Measurements from ENCODE around the gene C4orf36.

C4orf36 gene

DNA sequence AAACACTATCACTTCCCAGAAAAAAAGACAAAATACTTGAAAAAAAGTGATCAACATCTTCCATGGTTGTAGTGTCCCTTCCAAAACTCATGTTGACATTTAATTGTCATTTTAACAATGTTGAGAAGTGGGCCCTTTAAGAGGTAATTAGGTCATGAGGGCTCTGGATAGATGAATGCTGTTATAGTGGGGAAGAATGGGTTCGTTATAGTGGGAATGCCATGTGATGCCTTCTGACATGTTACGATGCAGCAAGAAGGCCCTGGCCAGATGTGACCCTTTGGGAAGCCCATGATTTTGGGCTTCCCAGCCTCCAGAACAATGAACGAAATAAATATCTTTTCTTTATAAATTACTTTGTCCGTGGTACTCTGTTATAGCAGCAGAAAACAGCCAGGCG, 39.0 kb downstream of the C4orf36 start:
- no peak for DNase-seq

DNA sequence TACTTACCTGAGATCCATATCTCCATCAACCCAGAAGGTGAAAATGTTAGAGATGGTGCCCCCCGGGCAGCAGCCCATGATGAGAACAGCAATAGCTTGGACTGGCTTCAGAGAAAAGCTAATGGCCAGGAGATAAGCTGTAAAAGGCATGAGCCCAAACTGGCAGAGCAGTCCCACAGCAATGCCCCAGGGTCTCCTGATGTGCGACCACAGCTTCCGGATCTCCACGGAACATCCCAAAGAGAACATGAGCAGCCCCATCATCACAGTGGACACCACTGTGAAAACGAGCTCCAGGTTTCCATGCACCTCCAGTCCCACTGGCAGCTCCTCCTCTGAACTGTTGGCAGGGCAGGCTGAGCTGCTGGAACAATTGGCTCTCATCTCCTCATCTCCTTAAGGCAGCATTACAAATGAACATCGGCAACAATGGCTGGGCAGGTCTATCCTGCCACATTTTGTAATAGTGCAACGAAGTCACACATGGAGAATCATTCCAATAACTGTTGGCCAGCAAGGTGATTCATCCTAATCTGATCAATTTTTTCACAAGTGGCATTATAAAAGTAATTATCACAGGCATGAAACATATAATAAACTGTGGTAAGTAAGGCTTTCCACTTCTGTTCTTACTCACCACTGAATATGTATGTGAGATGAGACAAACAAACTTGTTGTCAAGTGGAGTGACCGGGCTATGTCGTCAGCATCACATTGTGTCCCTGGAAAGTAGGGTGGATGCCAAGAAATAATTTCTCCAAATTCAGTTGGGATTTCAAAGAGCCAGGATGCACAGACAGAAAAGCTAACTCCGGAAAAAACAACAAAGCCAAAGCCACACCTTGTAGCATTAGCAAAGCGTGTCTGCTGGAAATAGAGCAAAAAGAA, 43.2 kb downstream of the C4orf36 start, which contains the start of gene SLC10A6:
Gene SLC10A6, minus strand, starts transcription at position 653 of the 888 bp plus-strand sequence. Its CDS starts 269 bp downstream, at position 384.
- DNase-seq: no peak

DNA sequence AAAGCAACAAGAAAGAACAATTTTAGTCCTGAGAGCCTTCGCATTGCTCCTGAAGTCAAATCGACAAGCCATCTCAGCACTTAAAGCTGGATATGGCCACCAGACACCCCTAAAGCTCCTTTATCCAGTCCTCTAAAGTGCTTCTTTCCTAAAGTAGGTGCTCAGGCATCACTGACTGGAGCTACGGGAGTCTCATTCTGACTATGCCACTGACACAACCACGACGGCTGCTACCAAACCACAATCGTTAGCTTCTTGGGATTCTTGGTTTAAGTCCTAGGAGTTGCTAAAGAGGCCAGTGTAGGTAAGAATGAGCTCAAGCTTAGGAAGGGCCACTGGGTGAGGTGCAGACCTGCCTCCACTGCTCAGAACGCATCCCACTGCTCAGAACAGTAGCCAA, 44.1 kb downstream of the C4orf36 start:
- DNase-seq: no peak

DNA sequence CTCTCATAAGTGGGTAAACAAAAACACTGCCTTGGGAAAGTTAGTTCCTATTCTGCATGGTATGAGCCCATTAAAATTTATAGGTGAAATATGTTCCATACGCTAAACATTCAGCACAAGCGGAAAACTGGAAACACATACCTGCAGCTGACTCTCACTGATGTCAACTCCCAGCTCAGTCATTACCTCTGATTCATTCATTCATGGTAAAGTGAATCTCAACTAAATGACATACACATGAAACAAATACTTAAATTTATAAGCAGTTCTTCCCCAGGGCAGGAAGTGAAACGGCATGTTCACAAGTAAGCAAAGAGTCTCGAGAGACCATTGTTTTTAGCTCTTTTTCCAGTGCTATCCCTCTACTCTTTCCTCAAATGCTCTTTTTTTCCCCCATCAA, 44.7 kb downstream of the C4orf36 start:
- no peak for DNase-seq

DNA sequence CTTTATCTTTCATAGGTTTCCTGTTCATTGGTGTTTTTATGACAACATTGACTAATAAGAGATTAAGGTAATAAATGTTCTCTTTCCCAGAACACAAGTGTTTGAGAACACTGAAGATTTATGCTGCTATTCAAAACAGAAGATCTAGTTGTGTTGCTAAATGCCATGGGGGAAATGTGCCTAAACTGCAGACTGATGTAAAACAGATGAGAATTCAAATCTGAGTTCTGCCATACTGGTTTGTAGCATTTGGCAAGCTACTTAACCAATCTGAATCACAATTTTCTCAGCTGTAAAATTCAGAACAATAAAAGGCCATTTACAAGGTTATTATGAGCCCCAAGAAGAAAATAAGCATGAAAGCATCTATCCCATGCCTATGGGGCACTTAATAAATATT, 45.3 kb downstream of the C4orf36 start:
- DNase-seq: no peak

DNA sequence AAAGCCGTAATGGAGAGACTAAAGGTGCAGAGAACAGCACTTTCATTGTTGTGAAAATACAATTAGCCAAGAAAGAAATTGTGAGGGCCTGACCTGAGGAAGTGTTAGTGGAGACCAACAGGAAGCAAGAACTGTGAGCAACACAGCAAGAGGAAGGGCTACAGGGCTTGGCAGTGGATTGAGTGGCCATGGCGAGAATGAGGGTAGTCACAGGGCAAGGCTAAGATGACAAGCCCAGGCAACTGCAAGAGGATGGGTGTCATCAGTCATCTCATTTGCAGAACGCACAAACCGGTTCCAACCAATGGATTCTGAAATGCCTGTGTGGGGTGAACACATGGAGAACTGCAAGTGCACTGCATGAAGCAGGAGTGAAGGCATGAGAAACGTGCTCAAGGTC, 46.6 kb downstream of the C4orf36 start:
- DNase-seq: peak; percentile 3 to 13

DNA sequence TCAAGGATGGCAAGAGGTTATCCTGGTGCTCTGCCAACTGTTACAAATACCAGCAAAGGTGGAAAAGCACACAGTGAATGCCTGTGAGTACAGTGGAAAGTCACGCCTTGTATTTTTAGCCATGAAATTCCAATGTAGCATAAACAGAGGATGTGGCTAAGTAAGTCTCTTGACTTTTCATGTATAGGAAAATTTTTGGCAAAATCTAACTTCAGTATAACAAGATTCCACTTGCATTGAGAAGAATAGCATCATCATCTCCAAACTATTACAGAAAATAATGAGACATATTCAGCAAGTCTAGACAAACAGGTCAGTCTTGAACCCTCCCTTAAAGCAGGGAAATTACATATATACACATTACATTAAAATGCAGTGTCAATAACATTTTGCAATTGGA, 50.9 kb downstream of the C4orf36 start:
- DNase-seq: no peak

DNA sequence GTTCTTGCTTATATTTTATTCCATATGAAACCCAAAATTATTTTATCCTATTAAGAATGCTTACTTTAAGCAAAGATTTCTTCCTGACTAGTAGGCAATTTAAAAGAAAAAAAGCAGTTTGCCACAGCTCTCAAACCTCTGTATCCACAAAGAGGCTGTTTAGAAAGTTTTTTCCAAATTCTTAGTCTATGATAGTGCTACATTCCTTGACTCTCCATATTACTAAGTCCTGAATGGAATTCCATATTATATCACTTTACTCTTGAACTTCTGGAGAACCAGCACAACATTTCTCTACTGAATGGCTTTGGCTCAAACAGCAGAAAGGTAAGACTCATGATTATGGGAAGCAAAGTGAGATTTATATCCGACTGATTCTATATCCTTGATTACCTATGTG, 51.4 kb downstream of the C4orf36 start:
- no peak for DNase-seq

DNA sequence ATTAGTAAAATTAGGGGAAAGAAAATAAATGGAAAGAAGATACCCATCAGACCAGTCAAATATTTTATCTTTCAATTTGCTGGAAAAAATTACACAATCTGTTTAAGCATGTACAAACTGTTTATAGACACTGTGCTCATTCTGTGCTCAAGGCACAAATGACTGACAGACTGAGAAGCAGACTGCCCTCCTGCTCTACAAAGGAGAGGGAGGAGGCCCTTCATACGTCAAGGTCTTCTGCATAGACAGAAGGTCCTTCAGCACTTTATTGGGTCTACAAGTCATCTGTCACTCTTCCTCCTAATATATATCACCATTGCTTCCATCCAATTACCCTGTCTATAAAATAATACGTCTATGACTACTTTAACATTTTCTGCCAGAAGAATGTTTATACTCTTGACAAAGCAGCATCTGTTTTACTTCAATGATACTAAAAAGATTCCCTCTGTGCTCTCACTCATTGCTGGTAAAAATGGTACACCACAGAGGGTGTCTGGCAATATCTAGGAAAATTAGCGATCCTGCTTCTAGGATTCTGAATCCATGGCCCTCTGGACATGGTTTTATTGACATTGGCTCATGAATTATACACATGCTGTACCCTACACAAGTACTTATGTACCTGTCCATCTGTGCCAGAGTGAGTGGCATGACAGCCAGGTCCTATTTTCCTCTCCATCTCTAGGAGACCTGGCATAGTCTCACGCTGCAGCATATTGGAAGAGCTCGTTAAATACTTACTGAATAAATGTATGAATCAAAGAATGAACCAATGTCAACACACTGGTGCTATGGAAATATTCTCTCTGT, 54.3 kb downstream of the C4orf36 start:
- DNase-seq: no peak

DNA sequence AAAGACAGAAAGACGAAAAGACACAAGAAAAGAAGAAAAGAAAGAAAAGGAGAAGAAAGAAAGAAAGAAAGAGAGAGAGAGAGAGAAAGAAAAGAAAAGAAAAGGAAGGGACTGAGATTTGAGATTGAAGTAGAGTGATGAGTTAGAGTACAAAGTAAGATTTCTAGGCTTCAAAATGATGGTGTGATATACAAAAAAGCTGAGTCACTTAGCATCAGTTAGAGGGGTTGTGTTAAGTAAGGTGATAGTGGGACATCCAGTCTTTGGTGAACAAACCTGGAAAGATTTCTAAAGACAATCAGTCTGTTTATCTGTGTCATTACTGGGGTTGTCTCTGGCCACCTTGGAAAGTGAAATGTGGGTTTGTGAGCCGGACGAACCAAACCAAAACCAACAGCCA, 56.5 kb downstream of the C4orf36 start:
- no peak for DNase-seq

DNA sequence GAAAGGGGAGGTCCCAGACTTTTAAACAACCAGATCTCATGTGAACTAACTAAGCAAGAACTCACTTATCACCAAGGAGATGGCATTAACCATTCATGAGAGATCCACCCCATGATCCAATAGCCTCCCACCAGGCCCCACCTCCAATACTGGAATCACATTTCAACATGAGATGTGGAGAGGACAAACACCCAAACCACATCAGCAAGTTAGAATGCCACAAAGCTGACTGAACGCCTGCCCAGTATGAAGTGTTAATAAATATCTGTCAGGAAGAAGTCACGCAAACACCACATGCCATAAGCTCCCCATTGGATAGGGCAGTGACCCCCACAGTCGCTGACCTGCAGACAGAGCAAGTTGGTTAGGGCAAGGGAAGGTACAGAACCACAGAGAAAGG, 57.3 kb downstream of the C4orf36 start:
- DNase-seq: no peak

DNA sequence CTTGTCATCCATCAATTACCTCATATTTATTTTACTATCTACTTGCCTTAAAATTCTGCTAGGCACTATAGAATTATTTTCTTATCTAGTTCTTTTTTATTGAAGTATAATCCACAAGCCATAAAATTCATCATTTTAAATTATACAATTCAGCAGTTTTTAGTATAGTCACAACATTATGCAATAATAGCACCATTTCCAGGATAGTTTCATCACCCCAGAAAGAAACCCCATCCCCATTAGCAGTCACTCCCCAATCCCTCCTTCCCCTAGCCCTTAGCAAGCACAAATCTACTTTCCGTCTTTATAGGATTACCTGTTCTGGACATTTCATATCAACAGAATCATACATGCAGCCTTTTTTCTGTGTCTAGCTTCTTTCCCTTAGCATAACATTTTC, 58.6 kb downstream of the C4orf36 start:
- no peak for DNase-seq

DNA sequence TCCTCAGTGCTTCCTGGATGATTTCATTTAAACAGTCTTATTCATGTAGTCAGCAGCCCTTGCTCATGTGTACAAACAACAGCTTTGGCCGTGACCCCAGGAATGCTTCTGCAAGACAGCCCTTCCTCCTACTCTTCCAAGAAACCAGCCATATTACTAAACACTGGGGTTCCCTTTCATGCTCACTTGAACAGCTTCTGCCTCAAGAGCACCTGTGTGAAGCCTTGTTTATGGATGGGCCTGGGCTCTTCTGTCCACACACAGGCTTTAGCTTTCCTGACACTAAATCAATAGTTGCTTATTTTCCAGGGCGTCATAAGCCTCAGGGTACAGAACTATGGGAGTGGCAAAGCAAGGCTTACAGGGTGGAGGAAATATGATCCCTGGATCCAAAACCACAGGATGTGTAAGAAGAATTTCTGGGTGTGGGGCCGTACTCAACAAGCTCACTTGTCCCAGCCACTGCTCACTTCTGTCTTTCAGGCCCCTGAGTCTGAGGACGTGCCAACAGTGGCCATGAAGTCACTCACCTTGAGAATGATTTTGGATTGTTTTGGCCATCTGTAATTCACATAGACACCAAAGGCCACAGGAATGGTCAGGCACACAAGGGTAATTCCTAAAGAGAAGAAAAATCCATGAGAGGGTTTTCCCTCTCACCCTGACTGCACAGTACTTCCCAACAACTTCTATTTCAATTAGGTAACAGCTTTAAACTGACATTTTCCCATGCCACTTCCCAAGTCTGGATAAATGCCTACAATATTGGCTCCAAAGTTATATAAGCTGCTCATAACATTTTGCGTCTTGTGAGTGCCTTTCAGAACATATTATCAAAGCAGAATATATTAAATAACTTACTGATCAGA, 60.7 kb downstream of the C4orf36 start:
- peak; percentile 70 to 81 for DNase-seq

Data from inflammatory macrophage treated with lipopolysaccharide for 1 hour (primary cell).